Activated naive CD4-positive, alpha-beta T cell treated with anti-CD3 and anti-CD28 coated beads, Interleukin-2, amount 50 U/mL, for 24 hours (primary cell): ENCODE results near the gene FOXO3.
"Not testable (repeated sequence)": the region's sequence is repeated elsewhere in the genome, so short reads cannot be mapped to it uniquely, and the experiment has no call there.

Experiments
- H3K27ac Mint-ChIP-seq: one replicate; pipeline ENCODE4 v1.8.0; 2021; ENCODE audit warnings: mild to moderate bottlenecking, mixed read lengths
- H3K27me3 Mint-ChIP-seq: one replicate; pipeline ENCODE4 v1.8.0; 2021; ENCODE audit warnings: mixed read lengths
- H3K36me3 Mint-ChIP-seq: one replicate; pipeline ENCODE4 v1.8.0; 2021; ENCODE audit warnings: mixed read lengths
- H3K4me1 Mint-ChIP-seq: one replicate; pipeline ENCODE4 v1.8.0; 2021; ENCODE audit warnings: mixed read lengths
- H3K4me3 Mint-ChIP-seq: one replicate; pipeline ENCODE4 v1.8.0; 2021; ENCODE audit warnings: mild to moderate bottlenecking, mixed read lengths
- H3K9me3 Mint-ChIP-seq: one replicate; pipeline ENCODE4 v1.8.0; 2021; ENCODE audit warnings: mixed read lengths

The FOXO3 gene

GRCh38 chr6:108682383-108683119 is 121.8 kb downstream of the FOXO3 start:
- not testable (repeated sequence) for H3K27ac Mint-ChIP-seq, H3K4me1 Mint-ChIP-seq, H3K9me3 Mint-ChIP-seq, H3K27me3 Mint-ChIP-seq, H3K4me3 Mint-ChIP-seq
- peaks cover 21% of the 10 kb centered on the region for H3K36me3 Mint-ChIP-seq

- not testable (repeated sequence) for H3K9me3 Mint-ChIP-seq, H3K4me1 Mint-ChIP-seq
Observed at GRCh38 chr6:108683976-108684375, 123.3 kb downstream of the FOXO3 start.

GRCh38 chr6:108684771-108685329 is 124.1 kb downstream of the FOXO3 start:
- Mint-ChIP-seq H3K27ac (no peak overlapping the region), H3K27me3 (no peaks in the 10 kb centered on the region), H3K36me3 (peaks cover 17% of the 10 kb centered on the region), H3K4me1 (peaks cover 8% of the 10 kb centered on the region), H3K4me3 (no peak overlapping the region), H3K9me3 (no peaks in the 10 kb centered on the region)

More at GRCh38 chr6:108683976-108684375, 123.3 kb downstream of the FOXO3 start:
- not testable (repeated sequence) for H3K27me3 Mint-ChIP-seq, H3K27ac Mint-ChIP-seq, H3K4me3 Mint-ChIP-seq
- peaks cover 21% of the 10 kb centered on the region for H3K36me3 Mint-ChIP-seq

DNA sequence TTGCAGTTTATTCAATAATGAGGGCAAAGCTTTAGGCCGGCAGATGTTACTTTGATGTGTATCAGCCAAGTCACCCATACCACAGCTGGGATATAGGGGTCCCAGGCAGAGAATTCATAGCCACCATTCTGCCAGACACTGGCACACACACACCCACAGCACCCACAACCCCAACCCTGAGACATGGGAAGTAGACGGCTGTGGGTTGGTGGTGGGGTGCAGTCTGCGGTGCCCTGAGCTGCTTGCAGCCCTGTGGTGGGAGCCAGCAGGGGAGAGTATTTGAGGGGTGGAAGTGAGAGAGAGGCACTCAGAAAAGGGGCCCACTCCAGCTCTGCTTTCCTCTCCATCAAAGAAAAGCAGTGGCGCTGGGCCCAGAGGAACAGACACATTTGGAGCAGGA is 125.3 kb downstream of the FOXO3 start:
- Mint-ChIP-seq H3K9me3 (no peaks in the 10 kb centered on the region), H3K4me1 (peaks cover 8% of the 10 kb centered on the region), H3K27me3 (no peaks in the 10 kb centered on the region), H3K36me3 (peaks cover 10% of the 10 kb centered on the region), H3K4me3 (no peak overlapping the region), H3K27ac (peak overlapping the region; percentile 47)

DNA sequence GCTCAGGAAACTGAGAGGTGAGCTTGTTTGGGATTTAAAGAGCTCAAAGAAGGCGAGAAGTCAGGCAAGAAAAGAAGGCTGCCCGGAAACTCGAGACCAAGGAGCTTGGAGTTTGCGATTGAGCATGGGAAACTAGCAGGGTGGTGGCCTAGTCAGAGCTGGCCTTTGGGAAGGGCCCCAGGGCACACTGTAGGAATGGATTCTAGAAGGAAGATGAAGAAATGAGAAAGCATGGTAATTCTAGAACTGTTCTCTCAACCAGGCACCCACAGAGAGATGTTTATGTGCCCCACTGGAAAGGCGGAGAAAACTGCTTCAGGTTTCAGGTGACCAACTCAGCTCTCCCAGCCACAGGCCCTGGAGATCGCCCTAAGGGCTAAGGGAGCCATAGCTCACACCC is 126.2 kb downstream of the FOXO3 start:
- Mint-ChIP-seq H3K4me3 (no peak overlapping the region), H3K9me3 (no peaks in the 10 kb centered on the region), H3K4me1 (peaks cover 8% of the 10 kb centered on the region), H3K27me3 (no peaks in the 10 kb centered on the region), H3K27ac (no peak overlapping the region), H3K36me3 (peaks cover 10% of the 10 kb centered on the region)

DNA sequence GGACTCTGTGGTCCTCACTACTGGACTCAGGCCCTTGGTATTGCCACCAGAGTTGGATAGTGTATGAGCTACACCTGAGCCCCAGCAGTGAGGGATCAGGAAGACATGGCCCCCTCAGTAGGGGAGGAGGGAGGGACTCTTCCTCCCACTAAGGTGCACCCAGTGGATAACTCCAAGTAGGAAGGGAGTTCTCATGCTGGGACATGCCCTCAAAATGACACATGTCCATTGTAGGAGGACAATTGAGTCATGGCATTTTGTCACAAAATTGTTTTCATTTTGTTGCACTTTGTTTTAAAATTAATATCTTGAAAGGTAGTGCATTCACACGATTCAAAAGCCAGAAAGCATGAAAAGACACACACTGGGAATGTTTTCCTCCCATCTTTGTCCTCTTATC is 127.2 kb downstream of the FOXO3 start:
- no peaks in the 10 kb centered on the region for H3K27me3 Mint-ChIP-seq
- no peak overlapping the region for H3K4me3 Mint-ChIP-seq
- H3K36me3 Mint-ChIP-seq, result peaks cover 10% of the 10 kb centered on the region
- H3K27ac Mint-ChIP-seq, result no peak overlapping the region
- H3K4me1 Mint-ChIP-seq, result peaks cover 8% of the 10 kb centered on the region
- H3K9me3 Mint-ChIP-seq, result no peaks in the 10 kb centered on the region

GRCh38 chr6:108689272-108690161 is 128.8 kb downstream of the FOXO3 start:
- Mint-ChIP-seq H3K36me3 (peaks cover 9% of the 10 kb centered on the region), H3K27me3 (no peaks in the 10 kb centered on the region), H3K4me3 (no peak overlapping the region), H3K4me1 (peaks cover 7% of the 10 kb centered on the region), H3K9me3 (no peaks in the 10 kb centered on the region), H3K27ac (no peak overlapping the region)

- Mint-ChIP-seq H3K27me3 (no peaks in the 10 kb centered on the region), H3K36me3 (peaks cover 5% of the 10 kb centered on the region), H3K9me3 (no peaks in the 10 kb centered on the region), H3K4me1 (peaks cover 4% of the 10 kb centered on the region), H3K27ac (no peak overlapping the region), H3K4me3 (no peak overlapping the region)
Observed at GRCh38 chr6:108690326-108691049, 129.8 kb downstream of the FOXO3 start.

DNA sequence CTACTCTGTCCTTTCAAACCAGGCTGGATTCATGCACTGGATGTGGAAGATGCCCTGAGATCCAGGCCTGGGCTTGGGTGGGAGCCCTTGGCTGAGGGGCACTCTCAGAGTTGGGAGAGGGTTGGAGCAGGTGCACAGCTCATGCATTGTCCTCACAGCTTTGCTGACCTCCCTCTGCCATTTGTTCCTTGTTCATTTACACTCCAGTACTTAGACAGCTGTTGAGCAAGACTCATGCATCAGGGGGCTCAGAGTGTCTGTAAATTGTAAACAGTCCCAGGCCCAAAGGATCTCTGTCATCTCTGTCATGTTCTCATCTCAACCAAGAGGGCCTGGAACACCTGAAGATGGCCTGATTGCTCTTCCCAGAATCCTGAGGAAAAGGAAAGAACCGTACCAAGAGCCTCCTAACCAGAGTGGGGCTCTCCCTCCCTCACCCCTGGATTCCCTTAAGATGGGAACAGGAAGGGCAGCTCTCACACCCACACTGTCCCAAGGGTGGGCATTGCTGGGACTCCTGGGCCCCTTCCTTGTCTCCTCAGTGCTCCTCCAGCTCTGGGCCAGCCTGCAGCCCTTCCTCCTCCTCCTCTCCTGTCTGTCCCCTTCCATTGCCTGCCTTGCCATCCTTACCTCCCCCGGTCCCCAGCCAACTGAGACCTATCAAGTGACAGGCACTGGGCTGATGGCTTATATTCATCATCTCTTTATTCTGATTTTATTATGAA is 132.9 kb downstream of the FOXO3 start:
- no peak overlapping the region for H3K27ac Mint-ChIP-seq
- peaks cover 2% of the 10 kb centered on the region for H3K36me3 Mint-ChIP-seq
- no peak overlapping the region for H3K4me3 Mint-ChIP-seq
- H3K4me1 Mint-ChIP-seq, result no peaks in the 10 kb centered on the region
- no peaks in the 10 kb centered on the region for H3K9me3 Mint-ChIP-seq
- H3K27me3 Mint-ChIP-seq, result no peaks in the 10 kb centered on the region

DNA sequence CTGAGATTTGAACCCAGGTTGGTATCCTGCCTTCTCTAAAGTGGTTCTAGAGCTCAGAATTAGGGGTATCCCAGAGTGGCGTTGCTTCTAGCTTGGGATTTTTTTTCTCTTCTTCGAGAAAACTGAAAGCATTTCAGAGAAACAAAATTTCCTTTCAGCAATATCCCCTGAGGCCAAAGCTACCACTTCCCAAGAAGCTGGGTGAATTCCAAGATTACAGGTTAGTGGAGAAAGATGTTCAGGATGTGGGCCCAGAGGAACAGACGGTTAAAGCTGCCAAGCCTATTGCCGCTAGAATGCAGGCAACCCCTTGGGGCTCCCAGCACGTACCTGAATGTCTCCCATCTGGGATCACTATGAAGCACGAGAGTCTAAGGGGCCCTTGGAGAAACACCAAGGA is 134.1 kb downstream of the FOXO3 start:
- Mint-ChIP-seq H3K27ac (no peak overlapping the region), H3K27me3 (no peaks in the 10 kb centered on the region), H3K36me3 (peaks cover 2% of the 10 kb centered on the region), H3K4me1 (no peaks in the 10 kb centered on the region), H3K4me3 (no peak overlapping the region), H3K9me3 (no peaks in the 10 kb centered on the region)

DNA sequence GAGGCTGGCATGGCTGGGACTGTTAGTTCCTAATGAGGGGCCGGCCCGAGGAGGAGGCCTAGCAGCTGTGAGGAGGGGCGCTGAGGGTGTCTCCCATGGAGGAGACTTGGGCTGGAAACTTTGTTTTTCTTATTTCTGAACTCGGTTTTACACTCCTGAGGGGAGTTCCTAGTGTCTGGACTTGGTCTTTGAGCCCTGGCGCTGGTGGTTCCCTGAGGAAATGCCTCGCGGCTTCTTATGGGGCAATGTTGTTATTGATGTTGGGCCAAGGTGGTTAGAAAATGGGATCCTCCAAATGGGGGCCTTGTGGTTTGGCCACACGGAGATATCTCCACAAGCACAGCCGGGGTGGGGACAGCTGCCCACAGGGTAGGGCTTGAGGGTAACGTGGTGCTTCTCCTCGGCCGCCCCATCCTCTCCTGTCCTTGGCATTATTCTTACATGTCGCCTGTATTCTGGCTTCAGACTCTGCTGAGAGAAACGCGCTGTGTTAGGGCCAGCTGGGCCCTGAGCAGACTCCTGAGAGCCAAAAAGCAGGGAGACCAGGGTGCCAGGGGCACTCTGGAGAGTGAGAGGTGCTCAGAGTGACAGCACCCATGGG is 136.9 kb downstream of the FOXO3 start:
- Mint-ChIP-seq H3K4me3 (no peak overlapping the region), H3K9me3 (peaks cover 15% of the 10 kb centered on the region), H3K4me1 (no peaks in the 10 kb centered on the region), H3K27me3 (no peaks in the 10 kb centered on the region), H3K36me3 (peaks cover 5% of the 10 kb centered on the region), H3K27ac (no peak overlapping the region)

GRCh38 chr6:108698593-108699289 is 138.0 kb downstream of the FOXO3 start:
- no peak overlapping the region for H3K4me3 Mint-ChIP-seq
- H3K9me3 Mint-ChIP-seq, result peaks cover 20% of the 10 kb centered on the region
- no peaks in the 10 kb centered on the region for H3K4me1 Mint-ChIP-seq
- peaks cover 6% of the 10 kb centered on the region for H3K36me3 Mint-ChIP-seq
- H3K27ac Mint-ChIP-seq, result no peak overlapping the region
- H3K27me3 Mint-ChIP-seq, result no peaks in the 10 kb centered on the region

- H3K27ac Mint-ChIP-seq, result no peak overlapping the region
Observed at GRCh38 chr6:108699290-108700041, 138.7 kb downstream of the FOXO3 start.

More at GRCh38 chr6:108699290-108700041, 138.7 kb downstream of the FOXO3 start:
- Mint-ChIP-seq H3K27me3 (no peaks in the 10 kb centered on the region), H3K4me1 (no peaks in the 10 kb centered on the region), H3K36me3 (peaks cover 6% of the 10 kb centered on the region), H3K4me3 (no peak overlapping the region), H3K9me3 (peaks cover 20% of the 10 kb centered on the region)
